NCI-H2196 (cell line): ENCODE data around the gene ST3GAL2.
A peak's percentile ranks its signal among the peaks of the same experiment; 100 is the strongest.

ENCODE experiments used
- DNase-seq: peaks from one replicate; lab custom pipeline; 2025; ENCODE audit not compliant: unreplicated experiment; lab: John Stamatoyannopoulos, UW

Gene ST3GAL2

DNA sequence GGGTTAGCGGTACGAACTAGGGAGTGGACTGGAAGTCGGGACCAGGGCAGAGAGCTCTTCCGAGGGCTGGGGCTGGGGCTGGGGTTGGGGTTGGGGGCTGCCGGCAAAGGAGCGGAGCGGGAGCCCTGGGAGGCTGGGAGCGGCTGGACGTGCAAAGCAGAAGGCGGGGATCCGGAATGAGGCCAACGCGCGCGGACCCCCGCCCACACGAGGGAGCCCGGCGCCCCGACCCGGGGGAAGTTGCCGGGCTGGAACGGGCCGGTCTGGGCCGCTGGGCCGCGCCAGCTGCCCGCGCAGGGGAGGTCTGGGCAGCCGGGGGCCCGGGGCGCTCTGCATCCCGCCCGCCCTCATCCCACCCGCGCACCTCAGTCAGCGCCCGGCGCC is 323 bp downstream of the ST3GAL2 start:
- DNase-seq = no peak

DNA sequence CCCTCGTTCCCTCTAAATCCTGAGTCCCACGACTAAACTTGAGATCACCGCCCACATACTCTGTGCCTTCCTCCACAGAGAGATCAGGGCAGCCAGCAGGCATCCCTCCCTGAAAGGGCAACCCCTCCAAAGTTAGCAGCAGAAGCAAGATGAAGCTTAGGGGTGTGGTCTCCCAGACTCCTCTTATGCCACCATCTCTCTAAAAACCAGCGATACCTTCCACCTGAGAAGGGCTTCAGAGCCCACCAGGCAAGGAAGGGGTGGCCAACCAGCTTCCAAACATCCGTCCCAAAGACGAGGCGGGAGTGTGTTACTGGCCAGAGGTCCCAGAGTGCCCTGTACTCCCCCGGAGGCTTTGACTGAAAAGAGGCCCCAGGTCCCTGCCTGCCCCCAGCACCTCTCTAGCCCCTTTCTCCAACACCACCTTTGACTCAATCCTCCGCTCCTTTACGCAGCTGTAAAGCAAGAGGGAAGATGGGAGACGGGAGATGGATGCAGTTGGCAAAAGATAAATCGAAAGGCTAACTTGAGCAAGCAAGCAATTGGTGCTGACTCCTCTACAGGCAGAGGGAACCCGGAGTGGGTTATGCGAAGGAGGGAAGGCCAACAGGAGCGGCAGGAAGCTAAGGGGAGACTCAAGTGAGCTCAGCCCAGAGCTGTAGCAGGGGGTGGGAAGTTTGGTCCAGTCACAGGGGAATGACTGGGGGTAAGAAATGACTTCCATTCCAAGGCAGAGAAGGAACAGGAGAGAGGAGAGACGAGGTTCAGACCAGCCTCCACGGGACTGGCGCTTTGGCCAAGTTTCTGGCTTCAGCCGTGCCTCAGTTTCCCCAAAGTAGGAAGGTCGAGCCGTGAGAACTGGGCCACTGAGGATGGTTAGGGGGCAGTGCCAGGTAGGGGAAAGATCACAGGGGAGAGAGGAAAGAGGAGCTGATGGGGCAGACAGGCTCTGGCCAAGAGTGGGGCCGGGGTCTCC is 1.0 kb downstream of the ST3GAL2 start:
- DNase-seq = no peak

DNA sequence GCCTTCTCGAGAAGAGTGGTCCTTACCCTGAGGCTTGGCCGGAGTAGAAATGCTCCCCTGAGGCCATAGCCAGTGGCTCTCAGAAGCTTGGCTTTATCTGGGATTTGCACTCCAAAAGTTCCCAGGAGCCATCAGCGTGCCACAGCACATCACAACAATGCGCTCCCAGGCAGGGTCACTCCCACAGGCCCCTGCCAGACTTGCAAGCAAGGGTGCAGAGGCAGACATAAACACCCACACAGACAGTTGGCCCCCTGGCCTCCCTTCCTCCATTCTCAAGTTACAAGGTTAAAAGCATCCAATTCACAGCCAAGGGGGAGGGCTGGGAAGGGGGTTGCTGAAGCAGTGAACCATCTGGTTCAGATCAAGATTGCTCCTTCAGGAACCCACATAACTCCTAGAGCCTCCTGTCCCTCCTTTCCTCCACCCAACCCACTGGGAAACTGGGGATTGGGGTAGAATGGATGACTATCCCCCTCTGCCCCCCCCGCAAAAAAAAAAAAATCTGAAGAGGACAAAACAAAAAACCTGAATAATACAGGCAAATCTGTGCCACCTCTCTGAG is 1.8 kb downstream of the ST3GAL2 start:
- DNase-seq = no peak

DNA sequence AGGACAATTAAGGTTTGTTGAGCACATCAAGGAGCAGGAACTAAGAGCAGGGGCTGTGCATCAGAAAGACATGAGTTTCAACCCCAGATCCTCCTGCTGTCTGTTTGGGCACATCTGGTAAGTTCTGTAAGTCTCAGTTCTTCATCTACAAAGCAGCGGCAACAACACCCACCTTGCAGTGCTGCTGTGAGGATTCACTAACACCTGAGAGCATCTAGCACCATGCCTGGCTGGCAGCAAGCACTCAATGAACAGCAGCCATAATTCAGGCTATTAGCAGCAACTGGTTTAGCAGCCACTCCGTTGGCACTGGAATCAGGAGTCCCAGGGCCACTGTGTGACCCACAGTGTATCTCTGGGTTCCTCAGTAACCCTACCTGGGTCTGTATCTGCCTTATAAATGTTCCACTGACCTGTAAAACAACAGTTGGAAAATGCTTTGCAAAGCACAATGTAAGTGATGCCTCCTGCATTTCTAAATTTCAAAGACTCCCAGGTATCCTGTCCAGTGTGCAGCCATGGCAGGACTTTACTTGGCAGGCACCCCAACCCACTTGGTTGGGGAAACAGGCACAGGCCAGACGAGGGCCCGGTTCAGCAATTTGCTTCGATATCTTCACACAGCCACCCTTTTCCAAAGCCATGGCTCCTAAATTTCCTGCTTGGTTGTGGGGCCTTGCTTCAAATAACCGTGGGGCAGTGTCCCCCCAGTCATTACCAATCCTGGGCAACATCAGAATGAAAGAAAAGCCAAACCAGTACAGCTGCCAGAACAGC is 4.2 kb downstream of the ST3GAL2 start:
- no peak for DNase-seq

DNA sequence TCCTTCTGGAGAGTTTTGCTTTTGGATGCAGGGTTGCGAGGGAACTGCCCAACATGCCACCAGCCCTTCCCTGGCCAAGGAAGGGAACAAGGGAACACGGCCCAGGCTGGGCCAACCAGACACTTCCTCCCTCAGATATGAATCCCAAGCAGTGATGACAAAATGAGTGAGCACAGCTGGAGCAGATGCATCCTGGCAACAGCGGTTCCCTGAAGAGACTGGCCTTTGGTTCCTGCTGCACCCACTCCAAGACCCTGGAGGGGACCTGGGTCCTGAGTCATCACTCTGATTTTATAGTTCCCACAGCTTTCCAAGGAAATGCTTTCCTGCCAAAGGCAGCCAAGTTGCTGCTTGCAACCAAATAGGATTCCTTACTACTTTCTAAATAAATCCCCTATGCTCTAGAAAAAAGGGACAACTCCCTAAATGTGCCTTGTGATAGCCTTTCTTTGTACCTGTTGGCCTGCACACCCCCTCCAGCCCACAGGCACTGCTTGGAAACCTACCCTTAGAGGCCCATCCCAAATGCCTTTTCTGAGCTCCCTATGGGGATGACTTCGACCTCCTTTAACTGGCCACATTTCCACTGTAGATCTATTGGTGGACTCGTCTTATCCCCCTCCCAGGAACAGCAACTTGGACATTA is 5.3 kb downstream of the ST3GAL2 start:
- DNase-seq = no peak

DNA sequence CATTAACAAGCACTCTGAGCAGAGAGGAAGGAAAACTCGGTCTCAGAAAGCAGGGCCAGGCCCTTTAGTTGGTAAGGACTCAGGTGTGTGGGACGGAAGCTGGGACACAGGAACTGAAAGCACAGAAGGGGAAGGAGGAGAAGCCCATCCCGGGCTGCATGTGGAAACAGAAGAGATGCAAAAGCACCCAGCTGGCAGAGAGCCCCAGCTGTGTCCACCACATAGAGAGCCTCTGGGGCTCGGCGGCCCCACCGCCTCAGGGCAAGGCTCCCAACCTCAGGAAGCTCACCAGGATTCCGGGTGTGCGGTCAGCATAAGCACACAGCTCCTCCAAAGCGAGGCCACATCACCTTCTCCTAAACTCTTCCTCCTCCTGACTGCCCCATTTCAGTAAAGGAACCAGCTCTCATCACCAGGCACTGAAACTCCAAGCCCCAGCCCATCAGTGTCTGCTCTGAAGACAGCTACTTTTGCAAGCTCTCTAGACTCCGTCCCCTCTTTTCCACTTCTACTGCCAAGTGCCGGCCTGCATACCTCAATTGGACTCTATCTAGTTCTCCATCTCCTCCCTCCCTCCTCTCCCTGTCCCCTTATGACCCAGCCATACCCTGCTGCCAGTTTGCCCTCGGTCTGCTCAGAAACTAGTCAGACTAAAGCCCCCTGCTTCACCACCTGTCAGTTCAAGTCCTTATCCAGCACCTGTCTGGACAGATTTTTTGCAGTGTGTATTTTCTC is 6.0 kb downstream of the ST3GAL2 start:
- DNase-seq = no peak

DNA sequence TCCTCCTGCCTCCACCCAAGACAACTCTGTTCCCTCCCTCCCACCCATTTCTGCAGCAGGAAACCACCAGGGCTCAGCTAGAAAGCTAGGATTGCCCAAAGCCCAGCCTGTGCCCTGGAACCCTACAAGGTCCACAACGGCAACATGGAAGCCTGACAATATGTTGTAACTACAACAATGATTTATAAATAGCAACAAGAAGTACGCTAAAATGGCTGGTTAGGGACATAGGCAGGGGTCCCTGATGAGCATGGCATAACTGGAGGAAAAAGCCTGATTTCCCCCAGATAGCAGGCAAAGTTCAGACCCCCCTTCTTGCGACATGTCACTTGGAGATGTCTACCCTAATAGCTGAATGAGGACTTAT is 6.6 kb downstream of the ST3GAL2 start:
- DNase-seq = no peak

DNA sequence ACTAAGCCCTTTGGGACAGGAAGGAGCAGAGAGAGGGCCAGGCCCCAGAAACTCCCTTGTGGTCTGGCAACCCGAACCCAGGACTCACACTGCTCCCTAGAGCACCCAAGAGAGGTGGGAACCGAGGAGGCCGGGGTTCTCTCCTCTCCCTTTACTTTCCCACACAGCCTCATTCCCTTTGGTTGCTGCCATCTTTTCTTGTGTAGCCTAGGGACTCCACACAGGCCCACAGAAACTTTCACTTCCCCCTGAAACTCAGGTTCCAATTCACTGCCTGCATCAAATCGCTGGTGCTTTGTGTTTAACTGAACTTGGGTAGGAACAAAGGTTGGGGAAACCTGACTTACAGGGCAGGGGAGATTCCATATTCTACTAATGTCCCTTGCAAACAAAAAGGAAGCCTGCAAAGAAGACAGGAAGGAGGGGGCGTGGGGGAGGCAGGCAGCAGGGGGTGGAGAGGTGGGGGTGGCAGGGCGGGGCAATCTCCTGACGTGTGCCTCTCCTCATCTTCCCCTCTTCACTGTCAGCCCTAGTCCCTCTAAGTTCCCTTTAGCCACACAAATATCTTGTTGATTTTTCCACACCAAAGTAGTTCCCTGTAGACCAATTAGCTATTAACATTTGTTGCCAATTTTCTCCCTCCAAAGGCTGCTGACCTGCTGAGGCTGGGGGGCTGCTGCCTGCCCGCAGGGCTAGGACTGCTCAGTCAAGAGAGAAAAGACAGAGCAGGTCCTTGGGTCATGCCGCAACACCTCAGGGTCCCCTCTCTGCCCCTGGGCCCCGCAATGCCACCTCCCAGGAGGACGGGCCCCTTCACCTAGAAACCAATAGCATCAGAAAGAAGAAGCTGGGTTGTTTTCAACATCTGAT is 8.0 kb downstream of the ST3GAL2 start:
- DNase-seq = no peak

DNA sequence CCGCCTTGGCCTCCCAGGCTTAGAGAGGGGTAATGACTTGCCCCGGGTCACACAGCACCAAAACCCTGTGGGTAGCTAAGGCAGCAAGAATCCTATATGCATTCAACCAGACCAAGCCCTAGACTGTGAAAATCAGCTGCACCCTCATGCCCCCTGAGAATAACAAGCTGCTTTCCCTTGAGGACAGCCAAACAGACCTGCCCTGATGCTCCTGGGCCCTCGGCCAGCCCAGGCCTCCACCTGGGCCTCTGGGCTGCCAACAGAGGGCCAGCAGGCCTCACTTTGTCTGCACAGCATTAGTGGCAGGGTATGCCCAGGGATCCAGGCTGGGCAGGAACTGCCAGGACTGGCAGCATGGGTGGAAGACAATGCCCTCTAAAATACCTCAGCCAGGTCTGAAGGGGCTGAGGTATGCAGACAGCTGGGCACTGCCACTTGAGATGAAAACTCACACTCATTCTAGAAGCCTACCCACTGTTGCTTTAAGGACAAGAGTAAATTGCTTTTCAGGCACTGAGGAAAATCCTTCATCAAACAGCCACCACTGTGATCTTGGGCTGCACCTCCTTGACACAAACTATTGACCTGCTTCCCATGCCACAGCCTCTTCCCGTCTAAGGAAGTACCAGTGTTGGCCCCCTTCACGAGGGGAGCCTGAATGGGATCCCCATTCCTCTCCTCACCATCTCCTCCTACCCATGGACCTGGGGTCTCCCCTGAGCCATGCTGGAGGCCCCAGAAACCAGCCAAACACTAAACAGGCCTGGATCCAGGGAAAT is 8.8 kb downstream of the ST3GAL2 start:
- no peak for DNase-seq

DNA sequence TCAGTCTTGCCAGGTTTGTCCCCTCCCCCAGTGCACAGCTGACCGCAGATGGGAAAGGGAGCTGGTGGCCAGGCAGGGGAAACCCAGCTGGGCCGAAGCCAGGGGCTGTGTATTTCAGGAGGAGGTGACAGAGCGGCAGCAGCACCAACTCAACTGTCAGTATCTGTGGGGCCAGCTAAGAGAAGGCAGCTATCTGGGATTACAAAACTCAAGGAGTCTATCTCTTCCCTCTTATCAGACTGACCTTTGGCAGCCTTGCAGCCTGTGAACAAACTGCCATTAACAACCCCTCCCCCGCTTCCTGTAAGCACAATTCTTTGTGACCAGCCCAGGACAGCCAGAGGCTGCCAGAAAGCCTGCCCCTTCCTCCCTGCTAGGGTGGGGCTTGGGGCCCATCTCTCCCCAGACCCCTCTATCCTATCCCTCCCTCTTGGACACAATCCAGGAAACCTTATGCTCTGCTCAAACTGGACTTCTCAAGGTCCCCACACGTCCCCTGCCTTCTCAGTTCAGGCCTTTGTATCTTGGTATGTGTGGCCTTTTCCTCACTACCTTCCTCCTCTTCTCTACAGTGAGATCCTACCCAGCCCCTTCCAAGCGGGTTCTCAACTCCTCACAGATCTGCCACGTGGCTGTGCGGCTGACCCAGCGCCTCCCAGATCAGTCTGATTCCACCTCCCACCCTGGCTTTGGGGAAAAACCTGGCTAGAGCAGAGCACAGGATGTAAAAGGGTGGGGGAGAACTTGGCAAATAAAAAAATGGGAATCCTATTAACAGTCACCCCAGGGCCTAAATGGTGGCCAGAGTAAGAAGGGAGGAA is 10.5 kb downstream of the ST3GAL2 start:
- DNase-seq = peak; percentile 83

DNA sequence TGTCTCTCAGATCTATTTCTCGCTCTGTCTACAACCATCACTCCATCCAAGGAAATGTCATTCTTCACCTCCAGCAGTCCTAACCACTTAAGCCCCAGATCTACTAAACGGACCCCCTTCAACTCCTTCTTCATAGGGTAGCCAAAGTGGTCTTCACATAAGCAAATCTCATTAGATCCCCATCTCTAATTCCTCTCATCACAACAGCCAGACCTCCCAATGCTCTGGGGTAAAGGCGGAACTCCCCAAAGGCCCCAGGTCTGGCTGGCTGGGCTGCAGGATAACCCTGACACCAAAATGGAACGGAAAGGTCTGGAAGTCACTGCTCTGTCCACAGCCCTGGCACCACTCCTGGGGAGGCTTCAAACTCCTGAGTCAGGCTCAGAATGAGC is 11.1 kb downstream of the ST3GAL2 start:
- DNase-seq = no peak

DNA sequence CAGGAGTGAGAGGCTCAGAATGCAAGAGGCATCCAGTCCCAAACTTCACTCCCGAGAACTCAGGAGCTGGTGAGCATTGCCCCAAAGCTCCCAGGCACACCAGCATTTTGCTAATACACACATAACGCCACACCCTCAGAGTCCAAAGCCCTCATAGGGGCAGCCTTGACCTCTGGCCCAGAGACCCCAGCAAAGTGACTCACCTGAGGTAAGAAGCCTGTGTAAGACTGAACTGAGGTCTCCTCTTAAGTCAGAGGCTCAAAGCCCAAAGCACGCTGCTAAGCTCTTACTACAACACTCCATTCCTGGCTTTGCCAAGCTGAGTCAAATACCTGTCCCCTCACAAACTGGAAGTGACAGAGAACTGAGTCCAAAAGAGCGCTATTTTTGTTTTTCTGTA is 16.4 kb downstream of the ST3GAL2 start:
- DNase-seq = no peak

DNA sequence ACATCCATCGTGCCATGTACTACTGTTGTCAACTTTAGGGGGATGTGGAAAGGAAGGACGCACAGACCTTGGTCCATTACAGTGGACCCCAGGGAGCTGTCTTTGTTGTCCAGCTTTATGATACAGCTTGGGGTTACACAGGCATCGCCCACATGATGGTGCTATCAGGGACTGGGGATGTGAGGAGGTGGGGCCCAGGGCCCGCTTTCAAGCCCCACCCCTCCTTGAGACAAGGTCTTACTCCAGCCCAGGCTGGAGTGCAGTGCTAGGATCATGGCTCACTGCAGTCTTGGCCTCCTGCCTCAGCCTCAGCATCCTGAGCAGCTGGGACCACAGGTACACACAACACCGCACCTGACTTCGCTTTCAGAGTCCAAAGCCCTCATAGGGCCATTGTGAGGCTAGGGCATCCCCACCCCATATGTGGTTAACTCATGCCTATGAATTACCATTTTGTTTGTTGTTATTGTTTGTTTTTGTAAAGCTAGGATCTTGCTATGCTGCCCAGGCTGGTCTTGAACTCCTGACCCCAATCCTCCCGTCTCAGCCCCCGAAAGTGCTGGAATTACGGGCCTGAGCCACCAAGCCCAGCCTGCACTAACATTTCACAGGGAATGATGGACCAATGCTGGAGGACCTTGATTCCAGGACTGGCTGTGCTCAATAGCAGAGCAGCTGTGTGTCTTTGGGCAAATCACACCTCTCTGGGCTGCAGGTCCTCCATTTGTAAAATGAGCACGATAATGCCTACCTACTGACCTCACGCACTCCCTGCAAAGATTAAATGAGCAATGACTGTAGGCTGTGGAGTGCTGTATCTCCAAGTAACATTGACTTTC is 17.2 kb downstream of the ST3GAL2 start:
- DNase-seq = no peak

DNA sequence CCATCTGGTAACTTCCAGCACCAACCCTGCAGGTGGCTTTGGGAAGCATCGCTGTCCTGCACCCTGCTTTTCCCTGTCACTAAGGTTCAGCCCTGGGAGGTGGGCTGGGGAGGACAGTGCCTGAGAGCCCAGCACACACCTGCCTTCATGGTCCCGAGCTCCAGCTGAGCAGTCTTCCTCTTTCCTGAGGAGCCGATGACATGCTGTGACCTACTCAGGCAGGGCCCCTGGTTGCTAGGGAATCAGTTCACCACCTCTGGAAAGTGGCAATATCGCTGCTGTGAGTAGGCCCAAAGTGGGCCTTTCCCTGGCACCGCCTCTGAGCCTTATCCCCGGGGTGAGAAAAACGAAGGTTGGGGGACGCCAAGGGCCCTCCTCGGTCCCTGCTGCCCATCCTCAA is 17.9 kb downstream of the ST3GAL2 start:
- no peak for DNase-seq

DNA sequence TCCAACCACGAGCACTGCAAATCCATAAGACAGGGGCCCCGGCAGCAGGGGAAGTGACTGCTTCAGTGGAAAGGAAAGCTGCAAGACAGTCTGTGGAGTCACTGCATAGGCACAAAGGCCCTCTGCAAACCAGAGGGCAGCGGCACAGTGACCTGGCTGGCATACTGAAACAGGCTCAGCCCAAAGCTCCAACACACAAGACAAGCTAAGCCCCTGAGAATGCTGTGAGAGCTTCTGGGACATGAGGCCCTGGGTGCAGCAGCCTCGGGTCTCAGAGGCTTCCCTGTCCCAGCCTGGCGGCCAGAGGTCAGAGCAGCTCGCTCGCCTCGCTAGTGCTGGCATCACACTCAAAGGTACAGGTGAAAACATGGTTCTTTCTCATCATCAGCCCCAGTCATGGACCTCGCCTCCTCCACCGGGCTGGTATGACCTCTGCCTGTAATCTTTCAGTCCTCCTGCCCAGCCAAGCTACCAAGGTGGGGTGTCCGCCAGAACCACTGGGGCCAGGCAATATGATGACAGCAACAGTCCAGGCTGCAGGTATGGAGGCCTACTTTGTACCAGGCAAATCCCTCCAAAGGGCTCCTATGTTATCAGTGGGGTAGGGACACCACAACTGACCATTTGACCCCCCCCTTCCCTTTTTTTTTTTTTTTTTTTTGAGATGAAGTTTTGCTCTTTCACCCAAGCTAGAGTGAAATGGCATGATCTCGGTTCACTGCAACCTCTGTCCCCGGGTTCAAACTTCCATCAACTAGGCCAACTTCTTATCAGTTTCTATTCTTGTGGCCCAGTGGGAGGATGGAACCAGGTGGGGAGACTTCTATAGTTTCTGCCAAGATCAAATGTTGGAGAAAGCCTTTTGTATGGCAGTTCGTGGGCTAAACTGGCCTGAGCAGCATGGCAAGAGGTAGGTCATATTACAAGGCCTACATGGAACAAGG is 19.2 kb downstream of the ST3GAL2 start:
- DNase-seq = no peak

DNA sequence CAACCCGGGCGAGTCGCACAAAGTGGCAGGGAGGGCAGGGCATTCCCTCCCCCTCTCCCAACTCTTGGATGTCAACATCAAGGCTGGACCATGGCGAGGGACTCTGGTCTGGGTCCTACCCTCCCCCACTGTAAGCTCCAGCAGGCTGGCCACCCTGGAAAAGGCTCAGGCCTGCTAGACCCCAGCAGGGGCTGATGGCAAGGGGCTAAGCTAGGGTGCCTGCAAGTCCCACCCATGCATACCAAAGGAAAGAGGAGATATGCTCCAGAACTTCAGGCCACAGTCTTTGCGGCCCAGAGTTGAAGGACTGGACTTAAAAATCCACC is 19.9 kb downstream of the ST3GAL2 start:
- DNase-seq = no peak
